Kidney (tissue), 14 donors: ENCODE results near the gene KLF13. TPM values are rescaled to one million over a fixed set of nuclear protein-coding genes. Genes with fewer than 3 reads are reported as not detected.

Experiments
- DNase-seq, 5 donors: peaks; one replicate each; pipeline ENCODE4 v3.0.0-alpha.2; 2013 to 2020
- FAIRE-seq: peaks from 2 replicates; lab custom pipeline; 2012; peaks lifted over from hg19 to GRCh38; lab: Jason Lieb, UNC
- H3K27ac ChIP-seq, 2 donors: one replicate each; pipeline ENCODE4 v1.7.0; 2013; ENCODE audit warnings: low read depth in 2 of 2, low read length in 2 of 2, inconsistent platforms in 1 of 2
- H3K27me3 ChIP-seq: one replicate; pipeline ENCODE4 v1.7.1; 2013; ENCODE audit warnings: low read length, inconsistent platforms; ENCODE audit not compliant: control insufficient read depth, insufficient read depth
- H3K36me3 ChIP-seq, 3 donors: one replicate each; pipeline versions ENCODE4 v1.7.0 to v1.7.1; 2013; ENCODE audit warnings: low read length in 3 of 3, control low read depth in 1 of 3, inconsistent platforms in 1 of 3; ENCODE audit not compliant: insufficient read depth in 3 of 3, control insufficient read depth in 2 of 3
- H3K4me1 ChIP-seq, 3 donors: one replicate each; pipeline versions ENCODE4 v1.7.0 to v1.7.1; 2013; ENCODE audit warnings: low read length in 3 of 3, inconsistent platforms in 1 of 3, low read depth in 1 of 3; ENCODE audit not compliant: control insufficient read depth in 2 of 3, insufficient read depth in 2 of 3
- H3K4me3 ChIP-seq, 3 donors: one replicate each; pipeline versions ENCODE4 v1.7.0 to v1.8.1; 2013; ENCODE audit warnings: low read length in 3 of 3, control low read depth in 1 of 3, inconsistent platforms in 1 of 3
- H3K9ac ChIP-seq, 3 donors: one replicate each; pipeline versions ENCODE4 v1.7.0 to v1.7.1; 2013; ENCODE audit warnings: low read length in 3 of 3, control low read depth in 1 of 3, inconsistent platforms in 1 of 3
- H3K9me3 ChIP-seq, 3 donors: one replicate each; pipeline versions ENCODE4 v1.7.0 to v1.7.1; 2013; ENCODE audit warnings: low read length in 3 of 3, control low read depth in 1 of 3, inconsistent platforms in 1 of 3; ENCODE audit not compliant: control insufficient read depth in 2 of 3, insufficient read depth in 1 of 3
- intact Hi-C: fragments of 100-400 bp; cut with DNase I; formaldehyde crosslinking; loops from one replicate; pipeline ENCODE4 v1.11.1; 2022
- polyA plus RNA-seq: library from polyadenylated mRNA; stranded (reverse); fragments of 350-450 nt; fragmentation: Illumina TruSeq; extraction: RNeasy Lipid Tissue Mini Kit (QIAGEN cat#74804); gene quantifications from one replicate; pipeline ENCODE4 v1.2.3, GENCODE V29; 2014; ENCODE audit warnings: low read depth, low replicate concordance; ENCODE audit not compliant: insufficient read depth
- total RNA-seq: library from RNA; stranded (reverse); fragmentation: NEBNext Ultra II Directional; extraction: Animal tissue kit (Norgen Biotek cat#: 25700); gene quantifications from one replicate; pipeline ENCODE4 v1.2.1, GENCODE V29; 2021
- TF ChIP-seq, protein P1 (sequence below): IDR thresholded peaks from 3 replicates; pipeline ENCODE4 v1.5.1; 2012; ENCODE audit warnings: mild to moderate bottlenecking, moderate library complexity, borderline replicate concordance; ENCODE audit not compliant: insufficient read depth; ENCODE audit errors: extremely low read depth
- donor health status: control.
- donor health status: control.
- donor health status: control.
- donor health status: control.
- donor health status: control.
- donor health status: DM: yes; HTN: yes; CAD: no.
- donor health status: Normal renal cell carcinoma (clear cell type).

Gene KLF13
- total and polyA plus RNA-seq, 2 donors from 2014 or later, result 55.5 to 123 TPM

DNA sequence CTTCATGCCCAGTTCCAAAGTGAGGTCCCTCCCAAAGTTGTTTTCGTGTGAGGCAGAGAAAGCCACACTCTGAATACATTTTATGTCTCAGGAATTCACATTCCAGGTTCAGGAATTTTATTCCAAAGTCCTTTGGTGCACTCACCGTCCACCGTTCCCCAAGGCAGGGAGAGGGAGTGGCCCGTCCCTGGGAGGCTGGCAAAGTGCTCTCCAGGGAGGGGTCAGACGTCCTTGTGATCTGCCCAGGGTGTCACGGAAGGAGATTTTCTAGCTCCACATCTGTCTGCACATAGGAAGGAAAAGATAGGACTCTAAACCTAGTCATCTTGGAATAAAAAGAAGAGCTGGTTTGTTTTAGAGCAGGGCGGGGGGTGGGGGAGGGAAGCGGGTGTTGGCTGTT lies 47.9 kb downstream of the KLF13 start:
- Histone ChIP-seq H3K4me1 (peaks cover 0 to 49% (median 42%) of the 10 kb centered on the region in 3 donors), H3K9ac (no peak overlapping the region), H3K9me3 (no peaks in the 10 kb centered on the region), H3K4me3 (no peak overlapping the region), H3K27me3 (no peaks in the 10 kb centered on the region), H3K27ac (peak overlapping the region; percentile 29 to 56), H3K36me3 (peaks cover 0 to 19% (median 3%) of the 10 kb centered on the region in 3 donors)
- DNase-seq (no peak), FAIRE-seq (no peak)
- TF ChIP-seq, protein P1, sequence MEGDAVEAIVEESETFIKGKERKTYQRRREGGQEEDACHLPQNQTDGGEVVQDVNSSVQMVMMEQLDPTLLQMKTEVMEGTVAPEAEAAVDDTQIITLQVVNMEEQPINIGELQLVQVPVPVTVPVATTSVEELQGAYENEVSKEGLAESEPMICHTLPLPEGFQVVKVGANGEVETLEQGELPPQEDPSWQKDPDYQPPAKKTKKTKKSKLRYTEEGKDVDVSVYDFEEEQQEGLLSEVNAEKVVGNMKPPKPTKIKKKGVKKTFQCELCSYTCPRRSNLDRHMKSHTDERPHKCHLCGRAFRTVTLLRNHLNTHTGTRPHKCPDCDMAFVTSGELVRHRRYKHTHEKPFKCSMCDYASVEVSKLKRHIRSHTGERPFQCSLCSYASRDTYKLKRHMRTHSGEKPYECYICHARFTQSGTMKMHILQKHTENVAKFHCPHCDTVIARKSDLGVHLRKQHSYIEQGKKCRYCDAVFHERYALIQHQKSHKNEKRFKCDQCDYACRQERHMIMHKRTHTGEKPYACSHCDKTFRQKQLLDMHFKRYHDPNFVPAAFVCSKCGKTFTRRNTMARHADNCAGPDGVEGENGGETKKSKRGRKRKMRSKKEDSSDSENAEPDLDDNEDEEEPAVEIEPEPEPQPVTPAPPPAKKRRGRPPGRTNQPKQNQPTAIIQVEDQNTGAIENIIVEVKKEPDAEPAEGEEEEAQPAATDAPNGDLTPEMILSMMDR, result no peak
- intact Hi-C loops, result no loop called here

GRCh38 chr15:31374986-31375385 lies 48.4 kb downstream of the KLF13 start:
- no peak for DNase-seq
- TF ChIP-seq, protein P1, result no peak
- no peak for FAIRE-seq
- no peak overlapping the region for H3K4me3 ChIP-seq
- intact Hi-C loops, result no loop called here
- no peak overlapping the region for H3K9ac ChIP-seq
- H3K27me3 ChIP-seq, result no peaks in the 10 kb centered on the region
- H3K9me3 ChIP-seq, result no peaks in the 10 kb centered on the region
- peaks cover 0 to 49% (median 42%) of the 10 kb centered on the region in 3 donors for H3K4me1 ChIP-seq
- H3K36me3 ChIP-seq, result peaks cover 0 to 19% (median 3%) of the 10 kb centered on the region in 3 donors
- peak overlapping the region; percentile 55 to 76 for H3K27ac ChIP-seq

- no peaks in the 10 kb centered on the region for H3K9me3 ChIP-seq
- H3K9ac ChIP-seq, result no peak overlapping the region
- H3K27ac ChIP-seq, result peak overlapping the region; percentile 2 to 60
- no peak for FAIRE-seq
- peaks cover 0 to 52% (median 45%) of the 10 kb centered on the region in 3 donors for H3K4me1 ChIP-seq
- H3K36me3 ChIP-seq, result peaks cover 0 to 19% (median 3%) of the 10 kb centered on the region in 3 donors
- H3K4me3 ChIP-seq, result peak overlapping the region in 1 of 3 donors; percentile 11
- intact Hi-C loops, result no loop called here
- DNase-seq, result peak in 1 of 5 donors; percentile 71
- H3K27me3 ChIP-seq, result no peaks in the 10 kb centered on the region
- TF ChIP-seq, protein P1, result no peak
Measured at GRCh38 chr15:31375772-31376171, 49.1 kb downstream of the KLF13 start.

- intact Hi-C loops, result no loop called here
Measured at GRCh38 chr15:31376511-31376910, 49.9 kb downstream of the KLF13 start.

More at GRCh38 chr15:31376511-31376910, 49.9 kb downstream of the KLF13 start:
- Histone ChIP-seq H3K36me3 (peaks cover 0 to 19% (median 3%) of the 10 kb centered on the region in 3 donors), H3K9me3 (no peaks in the 10 kb centered on the region), H3K9ac (no peak overlapping the region), H3K27me3 (no peaks in the 10 kb centered on the region), H3K27ac (no peak overlapping the region), H3K4me3 (peak overlapping the region in 1 of 3 donors; percentile 11), H3K4me1 (peaks cover 0 to 52% (median 39%) of the 10 kb centered on the region in 3 donors)
- TF ChIP-seq, protein P1, result no peak
- DNase-seq, result no peak
- FAIRE-seq, result no peak
